H1 (cell line): ENCODE results near the gene SLC23A1. TPM values are rescaled to one million over a fixed set of nuclear protein-coding genes. Genes with fewer than 3 reads are reported as not detected.

ENCODE experiments used
- CTCF ChIA-PET: fragments of 300-600 bp; sonication (Branson Sonifier 250); formaldehyde crosslinking; loops from one replicate; lab custom pipeline; 2021; ENCODE audit not compliant: partially characterized antibody; lab: Charles Lee
- POLR2A ChIA-PET: fragments of 300-600 bp; sonication (Branson Sonifier 250); formaldehyde crosslinking; loops from one replicate; lab custom pipeline; 2021; ENCODE audit warnings: inconsistent platforms; ENCODE audit not compliant: partially characterized antibody; lab: Charles Lee
- DNase-seq, 2 experiments: peaks; one replicate each; pipeline versions ENCODE4 v3.0.0 to v3.0.0-alpha.2; 2010 to 2022; ENCODE audit warnings: low spot score in 2 of 2, low read depth in 1 of 2, mixed read lengths in 1 of 2
- FAIRE-seq: peaks from 2 replicates; lab custom pipeline; 2011; peaks lifted over from hg19 to GRCh38; lab: Jason Lieb, UNC
- H2AFZ ChIP-seq: 2 replicates; pipeline ENCODE4 v1.8.1; 2012; ENCODE audit warnings: low read length, inconsistent platforms
- H2AK5ac ChIP-seq: 2 replicates; pipeline ENCODE4 v1.6.1; 2013; ENCODE audit warnings: low read depth, low read length
- H2BK120ac ChIP-seq: replicated peaks from 2 replicates; pipeline ENCODE3; 2013; ENCODE audit warnings: low read depth, low read length, inconsistent platforms
- H2BK12ac ChIP-seq: 2 replicates; pipeline ENCODE4 v1.6.1; 2013; ENCODE audit warnings: low read depth, low read length
- H2BK15ac ChIP-seq: 2 replicates; pipeline ENCODE4 v1.6.1; 2013; ENCODE audit warnings: low read length
- H2BK20ac ChIP-seq: 2 replicates; pipeline ENCODE4 v1.6.1; 2013; ENCODE audit warnings: low read length
- H2BK5ac ChIP-seq: 2 replicates; pipeline ENCODE4 v1.6.1; 2013; ENCODE audit warnings: low read depth, low read length
- H3K14ac ChIP-seq: 2 replicates; pipeline ENCODE4 v1.6.1; 2013; ENCODE audit warnings: inconsistent platforms; ENCODE audit not compliant: insufficient read length
- H3K18ac ChIP-seq: 2 replicates; pipeline ENCODE4 v1.6.1; 2013; ENCODE audit warnings: low read length; ENCODE audit errors: extremely low read depth
- H3K23ac ChIP-seq: 2 replicates; pipeline ENCODE4 v1.6.1; 2013; ENCODE audit warnings: inconsistent platforms; ENCODE audit not compliant: insufficient read length
- H3K23me2 ChIP-seq: 2 replicates; pipeline ENCODE4 v1.6.1; 2013; ENCODE audit warnings: low read depth, low read length
- H3K27ac ChIP-seq: 2 replicates; pipeline ENCODE4 v1.6.1; 2011; ENCODE audit warnings: low read depth, low read length, inconsistent platforms
- H3K27me3 ChIP-seq, 4 experiments: replicated peaks in 1 of 4; 1 replicate in 1 of 4; 2 replicates in 3 of 4; pipeline versions ENCODE4 v1.6.1 to v1.8.1; 2011 to 2013; ENCODE audit warnings: low read length in 3 of 4, mild to moderate bottlenecking in 3 of 4, inconsistent platforms in 2 of 4, mixed read lengths in 2 of 4, moderate library complexity in 1 of 4; ENCODE audit not compliant: control insufficient read depth in 3 of 4, insufficient read depth in 3 of 4; ENCODE audit errors: extremely low read depth in 1 of 4
- H3K36me3 ChIP-seq, 4 experiments: 2 replicates each; pipeline versions ENCODE4 v1.6.1 to v1.8.1; 2011 to 2013; ENCODE audit warnings: mild to moderate bottlenecking in 4 of 4, low read length in 3 of 4, moderate library complexity in 2 of 4, control low read depth in 1 of 4, inconsistent platforms in 1 of 4; ENCODE audit not compliant: insufficient read depth in 4 of 4, control insufficient read depth in 2 of 4
- H3K4ac ChIP-seq: replicated peaks from 2 replicates; pipeline ENCODE3; 2013; ENCODE audit warnings: low read length, low read depth, mixed read lengths, inconsistent platforms; ENCODE audit not compliant: insufficient read length
- H3K4me1 ChIP-seq, 4 experiments: replicated peaks in 1 of 4; 1 replicate in 1 of 4; 2 replicates in 3 of 4; pipeline versions ENCODE4 v1.6.1 to v1.8.1; 2011 to 2013; ENCODE audit warnings: low read length in 3 of 4, inconsistent platforms in 2 of 4, mixed read lengths in 1 of 4; ENCODE audit not compliant: insufficient read depth in 4 of 4, control insufficient read depth in 3 of 4
- H3K4me2 ChIP-seq, 2 experiments: 2 replicates each; pipeline versions ENCODE4 v1.6.1 to v1.8.1; 2011 to 2013; ENCODE audit warnings: low read depth in 2 of 2, low read length in 2 of 2, control low read depth in 1 of 2, inconsistent platforms in 1 of 2, mild to moderate bottlenecking in 1 of 2; ENCODE audit not compliant: insufficient read depth in 1 of 2
- H3K4me3 ChIP-seq, 4 experiments: fragments of 200-600, 300-600 bp in 1 of 4; sonication (generic), shearing (Covaris generic), sonication (Bioruptor Twin) in 1 of 4; 2 replicates each; pipeline versions ENCODE4 v1.5.1 to v1.8.1; 2011 to 2016; ENCODE audit warnings: low read length in 4 of 4, low read depth in 3 of 4, control low read depth in 2 of 4, inconsistent platforms in 2 of 4, mild to moderate bottlenecking in 2 of 4, mixed read lengths in 1 of 4, moderate library complexity in 1 of 4; ENCODE audit not compliant: insufficient read depth in 2 of 4; ENCODE audit errors: extremely low read depth in 1 of 4
- H3K56ac ChIP-seq: replicated peaks from 2 replicates; pipeline ENCODE3; 2013; ENCODE audit warnings: low read depth, mild to moderate bottlenecking, mixed read lengths, low read length, inconsistent platforms; ENCODE audit not compliant: insufficient read length
- H3K79me1 ChIP-seq: 2 replicates; pipeline ENCODE4 v1.6.1; 2013; ENCODE audit warnings: low read depth, low read length, control low read depth
- H3K79me2 ChIP-seq, 2 experiments: 2 replicates each; pipeline versions ENCODE4 v1.6.1 to v1.8.1; 2012 to 2013; ENCODE audit warnings: low read length in 2 of 2, mild to moderate bottlenecking in 2 of 2, inconsistent platforms in 1 of 2; ENCODE audit not compliant: insufficient read depth in 2 of 2, control insufficient read depth in 1 of 2
- H3K9ac ChIP-seq, 4 experiments: replicated peaks in 1 of 4; 1 replicate in 1 of 4; 2 replicates in 3 of 4; pipeline versions ENCODE4 v1.6.1 to v1.8.1; 2011 to 2013; ENCODE audit warnings: low read depth in 3 of 4, low read length in 3 of 4, control low read depth in 2 of 4, mild to moderate bottlenecking in 2 of 4, moderate library complexity in 2 of 4, inconsistent platforms in 1 of 4; ENCODE audit errors: extremely low read depth in 1 of 4
- H3K9me3 ChIP-seq, 2 experiments: 2 replicates each; pipeline versions ENCODE4 v1.6.1 to v1.8.1; 2012 to 2013; ENCODE audit warnings: mild to moderate bottlenecking in 2 of 2, moderate library complexity in 2 of 2, control low read depth in 1 of 2, inconsistent platforms in 1 of 2, low read depth in 1 of 2, low read length in 1 of 2, mixed read lengths in 1 of 2; ENCODE audit not compliant: insufficient read depth in 2 of 2
- H4K20me1 ChIP-seq, 2 experiments: replicated peaks in 1 of 2; 2 replicates each; pipeline versions ENCODE3 to v1.8.1; 2011 to 2013; ENCODE audit warnings: inconsistent platforms in 2 of 2, low read length in 2 of 2, mild to moderate bottlenecking in 1 of 2; ENCODE audit not compliant: insufficient read depth in 2 of 2, control insufficient read depth in 1 of 2
- H4K5ac ChIP-seq: 2 replicates; pipeline ENCODE4 v1.6.1; 2013; ENCODE audit warnings: low read length, low read depth, mixed read lengths, inconsistent platforms; ENCODE audit not compliant: insufficient read length
- H4K8ac ChIP-seq: 2 replicates; pipeline ENCODE4 v1.8.0; 2013; ENCODE audit warnings: mild to moderate bottlenecking, moderate library complexity, low read length, inconsistent platforms; ENCODE audit not compliant: insufficient read depth; ENCODE audit errors: extremely low read depth
- H4K91ac ChIP-seq: replicated peaks from 2 replicates; pipeline ENCODE3; 2013; ENCODE audit warnings: low read length, mixed read lengths, inconsistent platforms; ENCODE audit not compliant: insufficient read length
- CTBP2 ChIP-seq: IDR thresholded peaks from 2 replicates; pipeline ENCODE4 v1.7.0; 2011; ENCODE audit warnings: borderline replicate concordance, mild to moderate bottlenecking, moderate library complexity, mixed read lengths, low read length; ENCODE audit not compliant: insufficient read depth, insufficient read length
- JUN ChIP-seq: IDR thresholded peaks from 2 replicates; pipeline ENCODE4 v1.6.1; 2011; ENCODE audit warnings: low read depth, mild to moderate bottlenecking, improper control_type of control experiment, low read length
- JUND ChIP-seq: IDR thresholded peaks from 2 replicates; pipeline ENCODE4 v1.6.1; 2011; ENCODE audit warnings: mild to moderate bottlenecking, improper control_type of control experiment, low read length
- NANOG ChIP-seq: IDR thresholded peaks from 2 replicates; pipeline ENCODE4 v1.6.1; 2011; ENCODE audit warnings: low read length, low read depth, mild to moderate bottlenecking, inconsistent platforms; ENCODE audit not compliant: insufficient read depth, poor library complexity, severe bottlenecking
- RAD21 ChIP-seq, 2 experiments: IDR thresholded peaks in 1 of 2; conservative IDR thresholded peaks in 1 of 2; 2 replicates each; pipeline ENCODE4 v1.6.1; 2011; ENCODE audit warnings: low read depth in 2 of 2, low read length in 2 of 2, improper control_type of control experiment in 1 of 2, inconsistent platforms in 1 of 2, mild to moderate bottlenecking in 1 of 2, moderate library complexity in 1 of 2
- RNF2 ChIP-seq: fragments of 200-900, 300-1000 bp; sonication (generic); IDR thresholded peaks from 2 replicates; pipeline ENCODE4 v1.7.1; 2016; ENCODE audit warnings: borderline replicate concordance, low read depth, mild to moderate bottlenecking, antibody characterized with exemption, low read length; ENCODE audit not compliant: poor library complexity, severe bottlenecking; ENCODE audit errors: missing control alignments
- SIN3A ChIP-seq, 2 experiments: IDR thresholded peaks in 1 of 2; conservative IDR thresholded peaks in 1 of 2; 2 replicates each; pipeline ENCODE4 v1.6.1; 2011 to 2012; ENCODE audit warnings: low read length in 2 of 2, improper control_type of control experiment in 1 of 2, low read depth in 1 of 2, mild to moderate bottlenecking in 1 of 2
- SIX5 ChIP-seq: IDR thresholded peaks from 2 replicates; pipeline ENCODE4 v1.6.1; 2011; ENCODE audit warnings: mild to moderate bottlenecking, low read depth, low read length
- TAF1 ChIP-seq: IDR thresholded peaks from 2 replicates; pipeline ENCODE4 v1.6.1; 2011; ENCODE audit warnings: mild to moderate bottlenecking, low read depth, low read length
- TCF12 ChIP-seq: IDR thresholded peaks from 2 replicates; pipeline ENCODE4 v1.6.1; 2011; ENCODE audit warnings: low read depth, mild to moderate bottlenecking, low read length
- ZNF274 ChIP-seq: IDR thresholded peaks from 2 replicates; pipeline ENCODE4 v1.7.0; 2012; ENCODE audit warnings: low read length, borderline replicate concordance; ENCODE audit errors: extremely low read depth
- WGBS, 2 experiments: shearing (Covaris generic) in 1 of 2; methylation state at CpG; one replicate each; pipeline versions ENCODE4 v1.1.6 to v1.1.7; 2013 to 2015; ENCODE audit warnings: low lambda C conversion rate in 2 of 2, mixed read lengths in 2 of 2, inconsistent platforms in 1 of 2, low coverage in 1 of 2, missing lambda C conversion rate in 1 of 2; ENCODE audit not compliant: insufficient replicate concordance in 2 of 2, insufficient coverage in 1 of 2, insufficient read length in 1 of 2; ENCODE audit errors: extremely low coverage in 1 of 2, missing lambda C conversion rate in 1 of 2; 5-methylcytosine and 5-hydroxymethylcytosine counted together
- polyA plus RNA-seq, 7 experiments: library from polyadenylated mRNA; depleted of rRNA in 3 of 7; stranded (reverse) in 5 of 7; unstranded in 2 of 7; fragments of >200 nt in 5 of 7; fragments of 200-250 nt in 2 of 7; gene quantifications; 1 replicate in 5 of 7; 2 replicates in 1 of 7; 4 replicates in 1 of 7; pipeline versions ENCODE4 v1.2.1 to v1.2.3, GENCODE V29; 2011 to 2013; ENCODE audit warnings: missing spikeins in 2 of 7, mixed read lengths in 2 of 7
- total RNA-seq: library from RNA; stranded (reverse); fragmentation: NEBNext Ultra II Directional; extraction: Animal tissue kit (Norgen Biotek cat#: 25700); gene quantifications from 2 replicates; pipeline ENCODE4 v1.2.1, GENCODE V29; 2021

Gene SLC23A1
- total and polyA plus RNA-seq, 2 of the 8 experiments (the other 6 are each of a cell fraction or from before 2014, with no cell fraction given), result not detected

GRCh38 chr5:139422307-139422893 is 39.3 kb upstream of the SLC23A1 start:
- H4K20me1 ChIP-seq, result no peaks in the 10 kb centered on the region
- H3K9ac ChIP-seq, result no peak overlapping the region
- no peak overlapping the region for H3K4ac ChIP-seq
- no peak overlapping the region for H2BK20ac ChIP-seq
- H2BK15ac ChIP-seq, result no peak overlapping the region
- H3K4me3 ChIP-seq, result no peak overlapping the region
- no peaks in the 10 kb centered on the region for H3K79me1 ChIP-seq
- H3K14ac ChIP-seq, result no peak overlapping the region
- H3K36me3 ChIP-seq, result peaks cover 5 to 36% (median 17%) of the 10 kb centered on the region in 4 experiments; a peak in 7 of 8 replicates
- DNase-seq, result peak in 1 of 2 experiments; percentile 56
- no peak overlapping the region for H4K91ac ChIP-seq
- H3K18ac ChIP-seq, result no peak overlapping the region
- no peak overlapping the region for H4K8ac ChIP-seq
- H3K27ac ChIP-seq, result no peak overlapping the region
- POLR2A ChIA-PET, result interaction anchor here (0.8 to 1.2 kb wide), 5 partner anchors 8 to 95 kb away, joined by 3 to 6 read pairs (median 3); partner anchors contain the start of gene DNAJC18
- H2AK5ac ChIP-seq, result no peak overlapping the region
- H2AFZ ChIP-seq, result no peak overlapping the region
- H4K5ac ChIP-seq, result no peak overlapping the region
- H3K27me3 ChIP-seq, result no peaks in the 10 kb centered on the region
- no peaks in the 10 kb centered on the region for H3K79me2 ChIP-seq
- peak; percentile 87 for FAIRE-seq
- H3K4me1 ChIP-seq, result peaks cover 4 to 9% (median 6%) of the 10 kb centered on the region in 4 experiments; a peak in 4 of 7 replicates
- no peak overlapping the region for H2BK5ac ChIP-seq
- CTCF ChIA-PET, result interaction anchor here (0.6 to 9.9 kb wide), 44 partner anchors 11 to 1089 kb away, joined by 3 to 319 read pairs (median 4); partner anchors contain the start of genes DNAJC18, ECSCR, SMIM33 and STING1
- no peak overlapping the region for H2BK120ac ChIP-seq
- H3K4me2 ChIP-seq, result no peak overlapping the region
- no peaks in the 10 kb centered on the region for H3K23me2 ChIP-seq
- 61% methylated on average over 4 of the region's 5 CpGs; no CpG with 5 or more reads in 1 of the 2 experiments for WGBS, 2 experiments
- no peak overlapping the region for H3K56ac ChIP-seq
- H3K23ac ChIP-seq, result no peak overlapping the region
- no peaks in the 10 kb centered on the region for H3K9me3 ChIP-seq
- H2BK12ac ChIP-seq, result no peak overlapping the region
- TF ChIP-seq NANOG (no peak), TAF1 (no peak), TCF12 (no peak), ZNF274 (no peak), JUND (peak; percentile 56), JUN (peak; percentile 37; the same call in 1 of the 2 replicates), RNF2 (no peak), SIX5 (no peak), RAD21 (IDR thresholded peaks at IDR 0.05 in 1 of 2, conservative IDR thresholded peaks at IDR 0.05 in 1 of 2; ENCODE audit: low read depth in 2 of 2, low read length in 2 of 2) (peak; percentile 99 to 100), SIN3A (conservative IDR thresholded peaks at IDR 0.05 in 1 of 2, IDR thresholded peaks at IDR 0.05 in 1 of 2; ENCODE audit: low read depth in 1 of 2, low read length in 2 of 2) (peak in 1 of 2 experiments; percentile 52; a peak in 1 of 4 replicates), CTBP2 (no peak)
